SH-SY5Y (cell line): ENCODE data around the gene TUBA3C.

Experiments used
- GATA2 ChIP-seq: IDR thresholded peaks from 2 replicates; pipeline ENCODE4 v1.6.1; 2011; ENCODE audit warnings: mild to moderate bottlenecking, low read depth, low read length
- GATA3 ChIP-seq: IDR thresholded peaks from 2 replicates; pipeline ENCODE4 v1.6.1; 2011; ENCODE audit warnings: low read depth, mild to moderate bottlenecking, low read length, moderate library complexity

- TF ChIP-seq GATA2 = no peak
- no peak for TF ChIP-seq GATA3
Observed at GRCh38 chr13:19158526-19159174, 23.0 kb downstream of the TUBA3C start.
